ENCODE results near the gene AP5Z1. TPM values are rescaled to one million over a fixed set of nuclear protein-coding genes. Genes with fewer than 3 reads are reported as not detected.

The AP5Z1 gene
- total RNA-seq, 1 experiment from 2014 or later, result 38.3 TPM

DNA sequence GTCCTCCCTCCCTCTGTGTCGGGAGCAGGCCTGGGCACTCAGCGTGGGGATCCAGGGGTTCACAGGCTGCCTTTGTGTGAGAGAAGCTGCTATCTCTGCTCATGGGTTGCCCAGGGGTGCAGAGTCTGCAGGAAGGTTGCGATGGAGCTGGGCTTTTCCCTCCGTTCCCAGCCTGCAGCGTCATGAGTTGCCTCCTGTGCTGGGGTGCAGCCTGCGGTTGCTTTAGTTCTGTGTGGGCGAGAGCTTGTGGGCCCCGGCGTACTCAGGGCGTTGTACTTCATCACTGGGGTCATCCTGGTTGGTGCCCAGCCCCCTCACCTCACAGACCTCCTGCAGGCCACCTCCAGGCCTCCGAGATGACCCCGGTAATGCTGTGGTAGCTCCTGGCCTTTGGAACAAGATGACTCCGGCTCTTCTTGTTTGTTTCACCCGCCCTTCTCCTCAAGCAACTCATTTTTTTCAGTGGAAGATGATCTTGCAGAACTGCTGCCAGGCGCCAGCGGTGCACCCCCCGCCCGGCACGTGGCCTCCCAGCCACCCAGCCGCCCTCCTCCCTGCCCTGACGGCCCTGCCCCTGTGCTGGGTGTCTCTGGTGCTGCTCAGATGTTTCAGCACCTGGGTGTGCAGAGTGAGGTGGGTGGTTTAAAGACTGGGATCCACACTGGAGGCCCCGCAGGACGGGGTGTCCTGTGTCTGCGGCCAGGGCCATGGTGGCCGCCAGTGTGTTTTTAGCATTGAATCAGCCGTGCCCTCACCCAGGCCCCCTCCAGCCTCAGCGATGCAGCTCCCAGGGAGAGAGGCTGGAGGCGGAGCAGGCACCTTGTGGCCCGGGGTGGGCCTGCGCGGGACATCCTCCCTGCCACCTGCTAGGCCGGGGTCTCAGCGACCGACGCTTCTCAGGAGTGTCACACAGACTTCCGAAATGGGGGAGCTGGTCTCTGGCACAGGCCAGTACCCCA, 7.2 kb downstream of the AP5Z1 start:
- no peaks in the 10 kb centered on the region for H3K9me3 Mint-ChIP-seq
- no peaks in the 10 kb centered on the region for H3K79me2 ChIP-seq (ENCODE audit: insufficient read depth, low read length)
- H3K9ac ChIP-seq (ENCODE audit: extremely low read depth, insufficient read length, low read length), result no peak overlapping the region
- H3K27ac Mint-ChIP-seq, result no peak overlapping the region
- DNase-seq, result no peak
- no peak overlapping the region for H3K23ac ChIP-seq (ENCODE audit: insufficient read length, low read depth, low read length)
- TF ChIP-seq, protein P1, sequence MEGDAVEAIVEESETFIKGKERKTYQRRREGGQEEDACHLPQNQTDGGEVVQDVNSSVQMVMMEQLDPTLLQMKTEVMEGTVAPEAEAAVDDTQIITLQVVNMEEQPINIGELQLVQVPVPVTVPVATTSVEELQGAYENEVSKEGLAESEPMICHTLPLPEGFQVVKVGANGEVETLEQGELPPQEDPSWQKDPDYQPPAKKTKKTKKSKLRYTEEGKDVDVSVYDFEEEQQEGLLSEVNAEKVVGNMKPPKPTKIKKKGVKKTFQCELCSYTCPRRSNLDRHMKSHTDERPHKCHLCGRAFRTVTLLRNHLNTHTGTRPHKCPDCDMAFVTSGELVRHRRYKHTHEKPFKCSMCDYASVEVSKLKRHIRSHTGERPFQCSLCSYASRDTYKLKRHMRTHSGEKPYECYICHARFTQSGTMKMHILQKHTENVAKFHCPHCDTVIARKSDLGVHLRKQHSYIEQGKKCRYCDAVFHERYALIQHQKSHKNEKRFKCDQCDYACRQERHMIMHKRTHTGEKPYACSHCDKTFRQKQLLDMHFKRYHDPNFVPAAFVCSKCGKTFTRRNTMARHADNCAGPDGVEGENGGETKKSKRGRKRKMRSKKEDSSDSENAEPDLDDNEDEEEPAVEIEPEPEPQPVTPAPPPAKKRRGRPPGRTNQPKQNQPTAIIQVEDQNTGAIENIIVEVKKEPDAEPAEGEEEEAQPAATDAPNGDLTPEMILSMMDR (conservative IDR thresholded peaks at IDR 0.05), result no peak
- no peaks in the 10 kb centered on the region for H4K20me1 ChIP-seq (ENCODE audit: control insufficient read depth, insufficient read depth, insufficient read length)
- H3K36me3 Mint-ChIP-seq (ENCODE audit: insufficient read depth in 1 of 3, low read depth in 3 of 3), result peaks cover 7 to 31% (median 9%) of the 10 kb centered on the region in 3 experiments; a peak in 6 of 7 replicates
- H4K8ac ChIP-seq (replicated peaks; ENCODE audit: insufficient read length, low read depth, low read length), result no peak overlapping the region
- no peak overlapping the region for H3K27ac ChIP-seq (ENCODE audit: insufficient read length, low read depth, low read length)
- no CpG with 5 or more reads among the region's 36 CpGs for WGBS (ENCODE audit: extremely low coverage, insufficient read length, low lambda C conversion rate)
- no peaks in the 10 kb centered on the region for H3K9me3 ChIP-seq (ENCODE audit: control insufficient read depth, low read depth, low read length)
- H3T11ph ChIP-seq (ENCODE audit: low read length), result no peak overlapping the region
- no peak overlapping the region for H2BK120ac ChIP-seq (ENCODE audit: low read depth, low read length, poor library complexity, severe bottlenecking)
- H2AFZ ChIP-seq (ENCODE audit: low read length), result no peak overlapping the region
- H2BK5ac ChIP-seq (ENCODE audit: insufficient read length, low read length), result no peak overlapping the region
- no peaks in the 10 kb centered on the region for H3K27me3 ChIP-seq (ENCODE audit: insufficient read depth, low read length)
- no peak overlapping the region for H4K5ac ChIP-seq (ENCODE audit: insufficient read length, low read depth, low read length)
- H3K14ac ChIP-seq (ENCODE audit: insufficient read depth, low read length), result no peak overlapping the region
- H3K27me3 Mint-ChIP-seq (ENCODE audit: low read depth), result no peaks in the 10 kb centered on the region
- H3K4me1 ChIP-seq (ENCODE audit: insufficient read depth, low read length), result no peaks in the 10 kb centered on the region
- no peak overlapping the region for H2BK20ac ChIP-seq (ENCODE audit: low read depth, low read length, poor library complexity, severe bottlenecking)
- H3K18ac ChIP-seq (ENCODE audit: insufficient read length, low read depth, low read length), result no peak overlapping the region
- no peak overlapping the region for H3K4me2 ChIP-seq (ENCODE audit: insufficient read depth, insufficient read length, low read length)
- H3K56ac ChIP-seq (ENCODE audit: insufficient read length, low read depth, low read length), result no peak overlapping the region
- H3K4me3 Mint-ChIP-seq, result no peak overlapping the region
- H4K91ac ChIP-seq (ENCODE audit: insufficient read length, low read depth, low read length), result no peak overlapping the region
- no peak overlapping the region for H3K4ac ChIP-seq (ENCODE audit: low read depth, low read length)
- no peak overlapping the region for H2BK15ac ChIP-seq (ENCODE audit: low read depth, low read length)
- no peak overlapping the region for H2AK5ac ChIP-seq (ENCODE audit: insufficient read length, low read length)
- peaks cover 3% of the 10 kb centered on the region for H3K79me1 ChIP-seq (ENCODE audit: insufficient read depth, low read depth, low read length, poor library complexity, severe bottlenecking)
- H3K23me2 ChIP-seq (ENCODE audit: insufficient read length, low read depth, low read length, poor library complexity, severe bottlenecking), result no peaks in the 10 kb centered on the region
- no peak overlapping the region for H2BK12ac ChIP-seq (ENCODE audit: insufficient read length, low read depth, low read length)
- no peaks in the 10 kb centered on the region for H3K4me1 Mint-ChIP-seq

Measured in H9 (cell line).